COR-L47 (cell line): ENCODE data around the gene SEL1L.
"Not testable (repeated sequence)": the region's sequence is repeated elsewhere in the genome, so short reads cannot be mapped to it uniquely, and the experiment has no call there.

Experiments
- DNase-seq: peaks from one replicate; lab custom pipeline; 2025; lab: John Stamatoyannopoulos, UW

The SEL1L gene

GRCh38 chr14:81533536-81534343, at the start of gene SEL1L:
TSS of gene SEL1L (minus strand) at chr14:81533853. CDS start at chr14:81533744, 109 bp downstream.
- DNase-seq: peak; percentile 99

GRCh38 chr14:81582420-81582819, 48.8 kb upstream of the SEL1L start:
- no peak for DNase-seq

- no peak for DNase-seq
Measured at GRCh38 chr14:81579115-81579514, 45.5 kb upstream of the SEL1L start.

- no peak for DNase-seq
Measured at GRCh38 chr14:81571437-81571836, 37.8 kb upstream of the SEL1L start.

- DNase-seq: no peak
Measured at GRCh38 chr14:81567302-81567701, 33.6 kb upstream of the SEL1L start.

- DNase-seq: peak; percentile 21
Measured at GRCh38 chr14:81565441-81566290, 32.0 kb upstream of the SEL1L start.

GRCh38 chr14:81562818-81563217, 29.2 kb upstream of the SEL1L start:
- no peak for DNase-seq

GRCh38 chr14:81561084-81561775, 27.6 kb upstream of the SEL1L start:
- no peak for DNase-seq

- DNase-seq: no peak
Measured at GRCh38 chr14:81559385-81559784, 25.7 kb upstream of the SEL1L start.

GRCh38 chr14:81557146-81557545, 23.5 kb upstream of the SEL1L start:
- no peak for DNase-seq

- DNase-seq: no peak
Measured at GRCh38 chr14:81555684-81556083, 22.0 kb upstream of the SEL1L start.

GRCh38 chr14:81555051-81555450, 21.4 kb upstream of the SEL1L start:
- DNase-seq: no peak

GRCh38 chr14:81551471-81551870, 17.8 kb upstream of the SEL1L start:
- DNase-seq: no peak

GRCh38 chr14:81550001-81550637, 16.5 kb upstream of the SEL1L start:
- no peak for DNase-seq

- DNase-seq: not testable (repeated sequence)
Measured at GRCh38 chr14:81541206-81541605, 7.6 kb upstream of the SEL1L start.

- no peak for DNase-seq
Measured at GRCh38 chr14:81537193-81537592, 3.5 kb upstream of the SEL1L start.

- DNase-seq: no peak
Measured at GRCh38 chr14:81536241-81536771, 2.7 kb upstream of the SEL1L start.

GRCh38 chr14:81535396-81536164, 1.9 kb upstream of the SEL1L start:
- DNase-seq: no peak

GRCh38 chr14:81534510-81535074, 939 bp upstream of the SEL1L start:
- DNase-seq: no peak

- DNase-seq: no peak
Measured at GRCh38 chr14:81533212-81533535, 479 bp downstream of the SEL1L start.

GRCh38 chr14:81529391-81529790, 4.3 kb downstream of the SEL1L start:
- no peak for DNase-seq
